ENCODE measurements around the gene TBC1D22A.

- no peak for TF ChIP-seq EZH2 (IDR thresholded peaks at IDR 0.05; ENCODE audit: low read length)
- no peak for TF ChIP-seq CTCF (optimal IDR thresholded peaks at IDR 0.05 in 1 of 3, IDR thresholded peaks at IDR 0.05 in 1 of 3, conservative IDR thresholded peaks at IDR 0.05 in 1 of 3; ENCODE audit: extremely low read depth in 1 of 3, insufficient read depth in 2 of 3, low read length in 3 of 3)
Measured at GRCh38 chr22:47174671-47175112, 412.2 kb downstream of the TBC1D22A start.

Data from keratinocyte (primary cell).